Psoas muscle (tissue), 8 donors: ENCODE data around the gene AQP12B. TPM values are rescaled to one million over a fixed set of nuclear protein-coding genes. Genes with fewer than 3 reads are reported as not detected.

Experiments
- ATAC-seq, 4 donors: fragments of 200-7000 bp; cut with Tn5 transposase; one replicate each; pipeline ENCODE4 v1.9.1; 2020; ENCODE audit warnings: moderate library complexity in 3 of 4, mild to moderate bottlenecking in 2 of 4
- DNase-seq, 2 donors: peaks; one replicate each; pipeline ENCODE4 v3.0.0-alpha.2; 2020
- H3K27ac ChIP-seq: fragments of 200-600 bp; one replicate; pipeline ENCODE4 v1.8.0; 2022
- H3K27me3 ChIP-seq, 3 donors: fragments of 200-600 bp in 1 of 3; one replicate each; pipeline versions ENCODE4 v1.6.1 to v1.8.0; 2013 to 2022; ENCODE audit warnings: low read length in 2 of 3, mild to moderate bottlenecking in 2 of 3, moderate library complexity in 1 of 3; ENCODE audit not compliant: insufficient read depth in 3 of 3
- H3K36me3 ChIP-seq, 2 donors: fragments of 200-600 bp in 1 of 2; one replicate each; pipeline versions ENCODE4 v1.6.1 to v1.8.0; 2013 to 2022; ENCODE audit warnings: low read depth in 1 of 2, mild to moderate bottlenecking in 1 of 2, moderate library complexity in 1 of 2; ENCODE audit not compliant: insufficient read depth in 1 of 2
- H3K4me1 ChIP-seq: fragments of 200-600 bp; one replicate; pipeline ENCODE4 v1.8.0; 2022
- H3K4me3 ChIP-seq: fragments of 200-600 bp; one replicate; pipeline ENCODE4 v1.8.0; 2022; ENCODE audit warnings: mild to moderate bottlenecking
- H3K9me3 ChIP-seq: fragments of 200-600 bp; one replicate; pipeline ENCODE4 v1.8.0; 2022
- CTCF ChIP-seq: fragments of 200-600 bp; IDR thresholded peaks from one replicate; pipeline ENCODE4 v1.8.0; 2022; ENCODE audit warnings: antibody characterized with exemption
- WGBS, 3 donors: extraction: QIAGEN DNeasy Blood & Tissue Kit; methylation state at CpG; one replicate each; pipeline versions ENCODE4 v1.1.6 to v1.1.7; 2013; 5-methylcytosine and 5-hydroxymethylcytosine counted together
- intact Hi-C, 2 donors: fragments of 100-400 bp; cut with DNase I; formaldehyde crosslinking; loops; one replicate each; pipeline versions ENCODE4 v1.11.0 to v1.14.2; 2022
- polyA plus RNA-seq, 3 donors: library from polyadenylated mRNA; stranded (reverse); fragments of 200-250 nt; gene quantifications; one replicate each; pipeline ENCODE4 v1.2.3, GENCODE V29; 2013
- total RNA-seq, 4 donors: library from RNA; stranded (reverse); fragmentation: NEBNext Ultra II Directional in 2 of 4; extraction: Animal tissue kit (Norgen Biotek cat#: 25700) in 2 of 4; gene quantifications; one replicate each; pipeline versions ENCODE4 v1.2.1 to v1.2.4, GENCODE V29; 2021 to 2023
- donor health status: healthy with polysubstance abuse.
- donor health status: DM: no; HTN: no; CAD: no; lungs with moderate emphysema.
- donor health status: Bipolar disorder and iron deficiency.
- donor health status: healthy.
- donor health status: DM: yes; HTN: yes; CAD: no.
- donor health status: DM: no; HTN: no; CAD: no.
- donor health status: DM: no; HTN: no; CAD: no.
- donor health status: DM: yes; HTN: yes; CAD: no.

AQP12B gene
- total and polyA plus RNA-seq, 7 donors = not detected

- Histone ChIP-seq H3K4me3 (no peak overlapping the region), H3K27me3 (peaks cover 0 to 53% (median 22%) of the 10 kb centered on the region in 3 donors), H3K27ac (no peak overlapping the region), H3K9me3 (no peaks in the 10 kb centered on the region), H3K4me1 (no peaks in the 10 kb centered on the region), H3K36me3 (no peaks in the 10 kb centered on the region)
- WGBS, 3 donors = 69 to 84% (median 74%) methylated on average over 5 to 6 of the region's 6 CpGs
- intact Hi-C loops = no loop called here
- DNase-seq (peak in 1 of 2 donors; percentile 29), ATAC-seq (no peak)
- TF ChIP-seq CTCF = no peak
These were observed 34.5 kb downstream of the AQP12B start for GRCh38 chr2:240648155-240648649.

GRCh38 chr2:240647503-240648154 is 35.1 kb downstream of the AQP12B start:
- no peak overlapping the region for H3K27ac ChIP-seq
- no peaks in the 10 kb centered on the region for H3K9me3 ChIP-seq
- no peak overlapping the region for H3K4me3 ChIP-seq
- 58 to 69% (median 66%) methylated on average over 22 of the region's 22 CpGs for WGBS, 3 donors
- no peaks in the 10 kb centered on the region for H3K36me3 ChIP-seq
- ATAC-seq = no peak
- TF ChIP-seq CTCF = no peak
- peaks cover 0 to 53% (median 23%) of the 10 kb centered on the region in 3 donors for H3K27me3 ChIP-seq
- intact Hi-C loops = no loop called here
- H3K4me1 ChIP-seq = no peaks in the 10 kb centered on the region
- peak in 1 of 2 donors; percentile 15 for DNase-seq

- peaks cover 0 to 53% (median 26%) of the 10 kb centered on the region in 3 donors for H3K27me3 ChIP-seq
- intact Hi-C loops = no loop called here
- DNase-seq = peak in 1 of 2 donors; percentile 31
These were observed 35.7 kb downstream of the AQP12B start for GRCh38 chr2:240646900-240647502.

GRCh38 chr2:240646176-240646899 is 36.3 kb downstream of the AQP12B start:
- Histone ChIP-seq H3K9me3 (no peaks in the 10 kb centered on the region), H3K4me3 (no peak overlapping the region), H3K36me3 (no peaks in the 10 kb centered on the region), H3K27me3 (peaks cover 0 to 49% (median 26%) of the 10 kb centered on the region in 3 donors), H3K4me1 (no peaks in the 10 kb centered on the region), H3K27ac (no peak overlapping the region)
- DNase-seq = peak in 1 of 2 donors; percentile 19
- TF ChIP-seq CTCF = no peak
- no peak for ATAC-seq
- intact Hi-C loops = no loop called here
- 80 to 89% (median 86%) methylated on average over 36 of the region's 36 CpGs for WGBS, 3 donors

More at GRCh38 chr2:240646900-240647502, 35.7 kb downstream of the AQP12B start:
- Histone ChIP-seq H3K36me3 (no peaks in the 10 kb centered on the region), H3K4me3 (no peak overlapping the region), H3K9me3 (no peaks in the 10 kb centered on the region), H3K4me1 (no peaks in the 10 kb centered on the region), H3K27ac (no peak overlapping the region)
- WGBS, 3 donors = 63 to 72% (median 63%) methylated on average over 23 to 30 of the region's 30 CpGs
- no peak for TF ChIP-seq CTCF
- no peak for ATAC-seq
